ENCODE data around the gene TMEM8B.

Gene TMEM8B

DNA sequence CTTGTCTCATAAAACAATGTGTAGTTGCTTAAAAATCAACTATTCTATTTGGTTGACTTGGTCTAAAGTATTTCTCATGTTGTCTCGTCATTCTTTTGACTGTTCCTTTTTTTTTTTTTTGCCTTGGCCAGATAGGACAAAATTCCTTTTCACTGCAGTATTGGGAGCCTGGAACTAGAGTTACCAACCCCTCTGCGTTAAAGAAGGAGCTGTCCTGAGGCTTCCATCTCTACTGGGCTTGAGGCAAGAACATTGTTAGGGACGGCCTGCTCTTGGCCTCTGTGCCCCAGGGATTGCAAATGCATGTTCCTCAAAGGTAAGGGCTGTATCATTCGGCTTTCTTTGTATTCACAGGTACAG is 39.0 kb upstream of the TMEM8B start:
- no peak overlapping the region for H2AK5ac ChIP-seq (ENCODE audit: low read length)
- peaks cover 3% of the 10 kb centered on the region for H3K79me1 ChIP-seq (ENCODE audit: low read length)
- H3K36me3 ChIP-seq (ENCODE audit: control insufficient read depth in 1 of 2, insufficient read depth in 2 of 2, low read length in 2 of 2) = no peaks in the 10 kb centered on the region
- H3K14ac ChIP-seq (ENCODE audit: low read length) = no peak overlapping the region
- no peak for DNase-seq
- no peak overlapping the region for H2BK5ac ChIP-seq (ENCODE audit: low read depth, low read length, poor library complexity)
- H3K79me2 ChIP-seq (ENCODE audit: control insufficient read depth, insufficient read depth, low read length, poor library complexity) = no peaks in the 10 kb centered on the region
- no peak overlapping the region for H3K23ac ChIP-seq (ENCODE audit: low read length)
- H4K91ac ChIP-seq (ENCODE audit: low read depth, low read length) = no peak overlapping the region
- H2BK12ac ChIP-seq (ENCODE audit: low read length) = no peak overlapping the region
- no CpG with 5 or more reads among the region's 4 CpGs for WGBS (ENCODE audit: extremely low coverage, insufficient coverage, insufficient read length)
- H3K9ac ChIP-seq (ENCODE audit: low read length) = no peak overlapping the region
- H3K9me3 ChIP-seq (ENCODE audit: insufficient read depth, low read depth, low read length) = peaks cover 1% of the 10 kb centered on the region
- H4K12ac ChIP-seq (ENCODE audit: low read depth, low read length) = no peak overlapping the region
- H2BK120ac ChIP-seq (ENCODE audit: insufficient read depth, low read length, poor library complexity) = no peak overlapping the region
- H3K27me3 ChIP-seq (ENCODE audit: insufficient read depth, low read length) = no peaks in the 10 kb centered on the region
- no peak overlapping the region for H3K4me2 ChIP-seq (ENCODE audit: low read length)
- H3K4me1 ChIP-seq (ENCODE audit: control insufficient read depth in 1 of 2, insufficient read depth in 2 of 2, low read length in 2 of 2) = peaks cover 11 to 25% of the 10 kb centered on the region in 2 experiments
- no peak overlapping the region for H3K27ac ChIP-seq (ENCODE audit: low read depth, low read length)
- H3K4me3 ChIP-seq (ENCODE audit: low read depth, low read length) = no peak overlapping the region
- no peak overlapping the region for H3K18ac ChIP-seq (ENCODE audit: low read length)
- no peak overlapping the region for H2AFZ ChIP-seq (ENCODE audit: insufficient read depth, low read length, poor library complexity)
- H4K8ac ChIP-seq (ENCODE audit: low read depth, low read length) = no peak overlapping the region
- no peak overlapping the region for H3K4ac ChIP-seq (ENCODE audit: low read depth, low read length)

DNA sequence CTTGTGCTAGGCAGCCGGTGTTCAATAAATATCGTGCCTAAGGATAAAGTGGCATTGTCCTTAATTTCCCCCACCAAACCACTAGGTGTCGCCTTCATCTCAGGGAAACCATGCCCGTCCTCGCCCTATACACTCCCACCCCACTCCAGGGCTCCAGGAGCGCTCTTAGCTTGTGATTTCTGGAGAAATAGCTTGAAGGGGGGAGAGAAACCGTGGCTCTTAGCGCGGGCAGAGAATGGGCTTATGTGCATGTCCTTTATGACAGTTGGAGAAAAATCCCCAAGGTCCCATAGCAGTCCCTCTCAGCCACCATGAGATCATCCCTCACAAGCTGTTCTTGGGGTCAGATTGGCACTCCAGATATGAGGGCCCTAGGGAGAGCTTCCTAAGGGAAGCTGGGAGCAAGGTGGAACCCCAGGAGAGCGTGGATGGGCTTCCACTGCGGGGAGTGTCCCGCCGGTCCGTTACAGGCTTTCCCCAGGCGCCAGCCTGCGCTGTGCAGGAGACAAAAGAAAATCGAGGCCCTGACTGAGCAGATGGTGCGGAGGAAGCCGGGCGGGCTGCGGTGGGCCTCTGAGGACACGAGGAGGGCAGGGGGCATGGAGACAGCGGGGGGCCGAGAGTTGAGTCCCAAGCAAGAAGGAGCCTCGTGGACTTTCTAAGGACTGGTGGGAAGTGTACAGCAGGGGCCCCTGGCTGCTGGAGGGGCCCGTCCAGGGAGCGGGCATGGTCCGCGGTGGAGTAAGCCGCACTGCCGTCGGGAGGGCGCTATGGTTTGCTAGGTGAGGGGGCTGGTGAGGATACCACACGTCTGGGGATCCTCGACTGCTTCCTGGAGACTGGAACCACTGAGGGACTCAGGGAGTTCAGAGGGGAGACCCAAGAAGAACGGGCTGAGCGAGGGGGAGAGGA is 38.4 kb upstream of the TMEM8B start:
- H3K4ac ChIP-seq (ENCODE audit: low read depth, low read length) = no peak overlapping the region
- H4K8ac ChIP-seq (ENCODE audit: low read depth, low read length) = peak overlapping the region; percentile 82
- no peak overlapping the region for H3K9ac ChIP-seq (ENCODE audit: low read length)
- peak overlapping the region; percentile 1 for H4K12ac ChIP-seq (ENCODE audit: low read depth, low read length)
- no peak overlapping the region for H2BK5ac ChIP-seq (ENCODE audit: low read depth, low read length, poor library complexity)
- H3K79me2 ChIP-seq (ENCODE audit: control insufficient read depth, insufficient read depth, low read length, poor library complexity) = no peaks in the 10 kb centered on the region
- H2AFZ ChIP-seq (ENCODE audit: insufficient read depth, low read length, poor library complexity) = peak overlapping the region; percentile 28
- H2BK12ac ChIP-seq (ENCODE audit: low read length) = peak overlapping the region; percentile 68
- H3K27me3 ChIP-seq (ENCODE audit: insufficient read depth, low read length) = no peaks in the 10 kb centered on the region
- H3K4me2 ChIP-seq (ENCODE audit: low read length) = peak overlapping the region; percentile 39
- peaks cover 11 to 25% of the 10 kb centered on the region in 2 experiments for H3K4me1 ChIP-seq (ENCODE audit: control insufficient read depth in 1 of 2, insufficient read depth in 2 of 2, low read length in 2 of 2)
- no peak overlapping the region for H3K27ac ChIP-seq (ENCODE audit: low read depth, low read length)
- H3K79me1 ChIP-seq (ENCODE audit: low read length) = peaks cover 3% of the 10 kb centered on the region
- H3K36me3 ChIP-seq (ENCODE audit: control insufficient read depth in 1 of 2, insufficient read depth in 2 of 2, low read length in 2 of 2) = no peaks in the 10 kb centered on the region
- peak overlapping the region; percentile 15 for H3K14ac ChIP-seq (ENCODE audit: low read length)
- no peaks in the 10 kb centered on the region for H3K9me3 ChIP-seq (ENCODE audit: insufficient read depth, low read depth, low read length)
- H2BK120ac ChIP-seq (ENCODE audit: insufficient read depth, low read length, poor library complexity) = no peak overlapping the region
- no peak overlapping the region for H3K23ac ChIP-seq (ENCODE audit: low read length)
- peak; percentile 47 to 87 for DNase-seq
- peak overlapping the region; percentile 3 for H3K18ac ChIP-seq (ENCODE audit: low read length)
- H3K4me3 ChIP-seq (ENCODE audit: low read depth, low read length) = peak overlapping the region; percentile 18
- peak overlapping the region; percentile 77 for H4K91ac ChIP-seq (ENCODE audit: low read depth, low read length)
- WGBS (ENCODE audit: extremely low coverage, insufficient coverage, insufficient read length) = no CpG with 5 or more reads among the region's 37 CpGs
- H2AK5ac ChIP-seq (ENCODE audit: low read length) = no peak overlapping the region

DNA sequence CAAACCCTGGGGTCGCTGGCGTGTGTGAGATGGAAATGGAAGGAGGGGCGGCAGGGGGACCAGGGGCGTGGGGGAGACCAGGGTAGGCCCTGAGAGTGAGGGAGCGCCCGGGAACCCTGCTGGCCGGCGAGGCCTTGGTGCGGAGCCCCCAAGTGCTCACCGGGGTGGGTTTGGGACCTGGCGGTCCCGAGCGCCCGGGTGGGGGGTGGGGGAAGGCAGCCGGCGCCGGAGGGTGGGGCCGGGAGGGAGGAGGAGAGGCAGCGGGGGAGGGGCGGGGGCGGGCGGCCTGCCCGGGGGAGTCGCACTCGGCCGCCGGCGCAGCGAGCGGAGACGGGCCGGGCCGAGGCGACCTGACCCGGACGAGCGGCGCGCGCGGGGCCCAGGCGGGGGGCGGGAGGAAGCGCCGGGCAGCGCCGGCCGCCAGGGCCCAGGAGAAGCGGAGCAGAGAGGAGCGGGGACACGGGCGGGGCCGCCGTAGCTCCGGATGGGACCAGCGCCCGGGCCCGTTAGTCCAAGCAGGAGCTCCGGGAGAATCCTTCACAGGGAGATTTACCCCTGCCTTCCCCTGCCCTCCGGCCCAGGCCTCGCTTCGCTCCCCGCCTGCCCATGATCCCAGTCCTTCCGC is 37.6 kb upstream of the TMEM8B start, which contains the start of gene NPR2:
Gene NPR2 (plus strand): TSS at position 295 of the 625 bp plus-strand sequence. CDS start 818 bp downstream, outside the sequence.
- H3K18ac ChIP-seq (ENCODE audit: low read length) = peak within 1 kb of the TSS; percentile 75
- WGBS (ENCODE audit: extremely low coverage, insufficient coverage, insufficient read length) = no CpG with 5 or more reads among the region's 64 CpGs
- no peaks in the 10 kb centered on the region for H3K79me2 ChIP-seq (ENCODE audit: control insufficient read depth, insufficient read depth, low read length, poor library complexity)
- peaks cover 11 to 25% of the 10 kb centered on the region in 2 experiments for H3K4me1 ChIP-seq (ENCODE audit: control insufficient read depth in 1 of 2, insufficient read depth in 2 of 2, low read length in 2 of 2)
- peak in 1 of 2 donors; percentile 43 for DNase-seq
- H4K12ac ChIP-seq (ENCODE audit: low read depth, low read length) = peak within 1 kb of the TSS; percentile 47
- H3K27ac ChIP-seq (ENCODE audit: low read depth, low read length) = no peak within 1 kb of the TSS
- peak within 1 kb of the TSS; percentile 38 for H3K4me3 ChIP-seq (ENCODE audit: low read depth, low read length)
- H2BK12ac ChIP-seq (ENCODE audit: low read length) = peak within 1 kb of the TSS; percentile 68
- H3K36me3 ChIP-seq (ENCODE audit: control insufficient read depth in 1 of 2, insufficient read depth in 2 of 2, low read length in 2 of 2) = no peaks in the 10 kb centered on the region
- no peak within 1 kb of the TSS for H2AK5ac ChIP-seq (ENCODE audit: low read length)
- H4K91ac ChIP-seq (ENCODE audit: low read depth, low read length) = peak within 1 kb of the TSS; percentile 88
- H3K23ac ChIP-seq (ENCODE audit: low read length) = no peak within 1 kb of the TSS
- peak within 1 kb of the TSS; percentile 2 for H3K9ac ChIP-seq (ENCODE audit: low read length)
- peak within 1 kb of the TSS; percentile 90 for H4K8ac ChIP-seq (ENCODE audit: low read depth, low read length)
- peak within 1 kb of the TSS; percentile 65 for H2BK120ac ChIP-seq (ENCODE audit: insufficient read depth, low read length, poor library complexity)
- peak within 1 kb of the TSS; percentile 49 for H2AFZ ChIP-seq (ENCODE audit: insufficient read depth, low read length, poor library complexity)
- peak within 1 kb of the TSS; percentile 78 for H3K14ac ChIP-seq (ENCODE audit: low read length)
- H2BK5ac ChIP-seq (ENCODE audit: low read depth, low read length, poor library complexity) = no peak within 1 kb of the TSS
- H3K4ac ChIP-seq (ENCODE audit: low read depth, low read length) = peak within 1 kb of the TSS; percentile 75
- no peaks in the 10 kb centered on the region for H3K9me3 ChIP-seq (ENCODE audit: insufficient read depth, low read depth, low read length)
- H3K4me2 ChIP-seq (ENCODE audit: low read length) = peak within 1 kb of the TSS; percentile 85
- H3K27me3 ChIP-seq (ENCODE audit: insufficient read depth, low read length) = no peaks in the 10 kb centered on the region
- H3K79me1 ChIP-seq (ENCODE audit: low read length) = peaks cover 3% of the 10 kb centered on the region

DNA sequence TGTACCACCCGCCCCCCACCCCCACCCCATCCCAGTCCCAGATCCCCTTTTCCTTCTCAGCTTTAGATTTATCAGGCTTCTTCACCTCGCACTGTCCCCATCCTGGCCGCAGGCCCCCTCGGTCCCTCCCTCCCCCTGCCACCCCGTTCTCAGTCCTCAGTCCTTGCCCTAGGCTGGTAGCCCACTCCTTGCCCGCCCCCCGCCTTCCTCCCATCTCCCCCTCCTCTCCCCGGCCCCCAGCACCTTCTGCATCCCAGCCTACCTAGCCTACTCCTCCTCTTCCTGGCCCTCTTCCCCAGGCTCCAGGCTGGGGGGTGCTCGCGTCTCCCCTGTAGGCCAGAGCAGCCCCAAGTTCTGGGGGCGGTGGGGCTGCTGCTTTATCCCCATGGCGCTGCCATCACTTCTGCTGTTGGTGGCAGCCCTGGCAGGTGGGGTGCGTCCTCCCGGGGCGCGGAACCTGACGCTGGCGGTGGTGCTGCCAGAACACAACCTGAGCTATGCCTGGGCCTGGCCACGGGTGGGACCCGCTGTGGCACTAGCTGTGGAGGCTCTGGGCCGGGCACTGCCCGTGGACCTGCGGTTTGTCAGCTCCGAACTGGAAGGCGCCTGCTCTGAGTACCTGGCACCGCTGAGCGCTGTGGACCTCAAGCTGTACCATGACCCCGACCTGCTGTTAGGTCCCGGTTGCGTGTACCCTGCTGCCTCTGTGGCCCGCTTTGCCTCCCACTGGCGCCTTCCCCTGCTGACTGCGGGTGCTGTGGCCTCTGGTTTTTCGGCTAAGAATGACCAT is 36.8 kb upstream of the TMEM8B start:
- H4K12ac ChIP-seq (ENCODE audit: low read depth, low read length) = no peak overlapping the region
- no peaks in the 10 kb centered on the region for H3K79me2 ChIP-seq (ENCODE audit: control insufficient read depth, insufficient read depth, low read length, poor library complexity)
- H3K9ac ChIP-seq (ENCODE audit: low read length) = no peak overlapping the region
- H3K4ac ChIP-seq (ENCODE audit: low read depth, low read length) = no peak overlapping the region
- DNase-seq = no peak
- H3K14ac ChIP-seq (ENCODE audit: low read length) = no peak overlapping the region
- no peaks in the 10 kb centered on the region for H3K36me3 ChIP-seq (ENCODE audit: control insufficient read depth in 1 of 2, insufficient read depth in 2 of 2, low read length in 2 of 2)
- H2BK5ac ChIP-seq (ENCODE audit: low read depth, low read length, poor library complexity) = no peak overlapping the region
- no peak overlapping the region for H2BK12ac ChIP-seq (ENCODE audit: low read length)
- H2AFZ ChIP-seq (ENCODE audit: insufficient read depth, low read length, poor library complexity) = no peak overlapping the region
- H2BK120ac ChIP-seq (ENCODE audit: insufficient read depth, low read length, poor library complexity) = no peak overlapping the region
- H2AK5ac ChIP-seq (ENCODE audit: low read length) = peak overlapping the region; percentile 18
- no peak overlapping the region for H4K8ac ChIP-seq (ENCODE audit: low read depth, low read length)
- H4K91ac ChIP-seq (ENCODE audit: low read depth, low read length) = peak overlapping the region; percentile 88
- peaks cover 3% of the 10 kb centered on the region for H3K79me1 ChIP-seq (ENCODE audit: low read length)
- no peaks in the 10 kb centered on the region for H3K27me3 ChIP-seq (ENCODE audit: insufficient read depth, low read length)
- no peak overlapping the region for H3K27ac ChIP-seq (ENCODE audit: low read depth, low read length)
- H3K18ac ChIP-seq (ENCODE audit: low read length) = no peak overlapping the region
- no CpG with 5 or more reads among the region's 34 CpGs for WGBS (ENCODE audit: extremely low coverage, insufficient coverage, insufficient read length)
- peaks cover 12 to 25% of the 10 kb centered on the region in 2 experiments for H3K4me1 ChIP-seq (ENCODE audit: control insufficient read depth in 1 of 2, insufficient read depth in 2 of 2, low read length in 2 of 2)
- H3K9me3 ChIP-seq (ENCODE audit: insufficient read depth, low read depth, low read length) = no peaks in the 10 kb centered on the region
- peak overlapping the region; percentile 3 for H3K4me3 ChIP-seq (ENCODE audit: low read depth, low read length)
- no peak overlapping the region for H3K23ac ChIP-seq (ENCODE audit: low read length)
- H3K4me2 ChIP-seq (ENCODE audit: low read length) = no peak overlapping the region

All from trophoblast cell (in vitro differentiated cells and primary cell).